GM12891 (cell line): Measurements from ENCODE around the gene SLK. TPM values are rescaled to one million over a fixed set of nuclear protein-coding genes. Genes with fewer than 3 reads are reported as not detected.

Experiments
- DNase-seq: peaks from one replicate; pipeline ENCODE4 v3.0.0; 2011; ENCODE audit warnings: low spot score; ENCODE audit not compliant: insufficient read length
- FAIRE-seq: peaks from 2 replicates; lab custom pipeline; 2011; peaks lifted over from hg19 to GRCh38; lab: Jason Lieb, UNC
- PAX5 ChIP-seq: IDR thresholded peaks from 2 replicates; pipeline ENCODE4 v1.6.1; 2011; ENCODE audit warnings: low read length, moderate library complexity, mild to moderate bottlenecking; ENCODE audit not compliant: insufficient read depth, severe bottlenecking
- POLR2A ChIP-seq: IDR thresholded peaks from 2 replicates; pipeline ENCODE4 v1.6.1; 2011; ENCODE audit warnings: low read depth, low read length, control low read depth
- POLR2AphosphoS5 ChIP-seq: IDR thresholded peaks from 2 replicates; pipeline ENCODE4 v1.6.1; 2011; ENCODE audit warnings: low read depth, low read length, control low read depth
- POU2F2 ChIP-seq: IDR thresholded peaks from 2 replicates; pipeline ENCODE4 v1.6.1; 2011; ENCODE audit warnings: low read depth, mild to moderate bottlenecking, control low read depth, low read length, moderate library complexity
- SPI1 ChIP-seq: IDR thresholded peaks from 2 replicates; pipeline ENCODE4 v1.6.1; 2011; ENCODE audit warnings: low read depth, low read length, control low read depth
- TAF1 ChIP-seq: IDR thresholded peaks from 2 replicates; pipeline ENCODE4 v1.6.1; 2011; ENCODE audit warnings: low read depth, low read length, control low read depth
- polyA plus RNA-seq: library from polyadenylated mRNA; unstranded; fragments of >200 nt; gene quantifications from one replicate; pipeline ENCODE4 v1.2.1, GENCODE V29; 2012; ENCODE audit warnings: low read depth, missing spikeins, inconsistent platforms; ENCODE audit not compliant: missing spikeins

The SLK gene
- polyA plus RNA-seq = 6.1 TPM

- peak; percentile 73 for DNase-seq
- TF ChIP-seq POU2F2 = no peak
- TF ChIP-seq POLR2AphosphoS5 = peak; percentile 55
- no peak for TF ChIP-seq SPI1
- peak; percentile 67; the same call in 1 of the 2 replicates for TF ChIP-seq POLR2A
- TF ChIP-seq PAX5 = peak; percentile 96
- TF ChIP-seq TAF1 = no peak; the same call in 1 of the 2 replicates
- peak; percentile 99 for FAIRE-seq
Measured at GRCh38 chr10:103966671-103967447, at the start of gene SLK. SLK (plus strand) TSS chr10:103967140; CDS start chr10:103967746, 606 bp downstream.

GRCh38 chr10:103917302-103918052 is 49.5 kb upstream of the SLK start:
- TF ChIP-seq SPI1 (no peak), PAX5 (peak; percentile 8), POLR2AphosphoS5 (peak; percentile 13), POLR2A (no peak), TAF1 (no peak), POU2F2 (no peak)
- FAIRE-seq (peak; percentile 82), DNase-seq (no peak)

GRCh38 chr10:103918053-103918846 is 48.7 kb upstream of the SLK start, which contains the start of gene STN1:
STN1 (minus strand) TSS chr10:103918184; CDS start chr10:103917594, 590 bp downstream.
- FAIRE-seq (peak; percentile 94), DNase-seq (peak; percentile 89)
- no peak for TF ChIP-seq POU2F2
- TF ChIP-seq TAF1 = peak; percentile 34; the same call in 1 of the 2 replicates
- TF ChIP-seq POLR2AphosphoS5 = peak; percentile 81; the same call in 1 of the 2 replicates
- no peak for TF ChIP-seq SPI1
- peak; percentile 80 for TF ChIP-seq POLR2A

- DNase-seq (no peak), FAIRE-seq (no peak)
- TF ChIP-seq POU2F2 (no peak), POLR2A (no peak), POLR2AphosphoS5 (no peak), TAF1 (no peak), SPI1 (no peak), PAX5 (no peak)
Measured at GRCh38 chr10:103919648-103920025, 47.3 kb upstream of the SLK start.

GRCh38 chr10:103921248-103921647 is 45.7 kb upstream of the SLK start:
- no peak for TF ChIP-seq TAF1
- no peak for TF ChIP-seq POLR2AphosphoS5
- no peak for TF ChIP-seq POLR2A
- TF ChIP-seq SPI1 = no peak
- no peak for TF ChIP-seq PAX5
- no peak for TF ChIP-seq POU2F2
- FAIRE-seq = no peak
- no peak for DNase-seq

GRCh38 chr10:103921750-103922195 is 45.2 kb upstream of the SLK start:
- DNase-seq (peak; percentile 15), FAIRE-seq (peak; percentile 82)
- TF ChIP-seq POLR2A (no peak; the same call in 1 of the 2 replicates), TAF1 (0 out of 2 replicates have a peak, but pooled peaks have one; percentile 19), PAX5 (no peak), SPI1 (no peak), POU2F2 (peak; percentile 50; the same call in 1 of the 2 replicates)

- TF ChIP-seq POLR2A (no peak), POU2F2 (no peak), PAX5 (no peak), POLR2AphosphoS5 (no peak), SPI1 (no peak), TAF1 (no peak)
- FAIRE-seq (no peak), DNase-seq (no peak)
Measured at GRCh38 chr10:103922659-103923058, 44.3 kb upstream of the SLK start.

- DNase-seq (no peak), FAIRE-seq (no peak)
- TF ChIP-seq SPI1 = no peak
- TF ChIP-seq POLR2AphosphoS5 = no peak
- TF ChIP-seq POLR2A = no peak
- TF ChIP-seq PAX5 = no peak
- no peak for TF ChIP-seq POU2F2
- TF ChIP-seq TAF1 = no peak
Measured at GRCh38 chr10:103923502-103923901, 43.4 kb upstream of the SLK start.

GRCh38 chr10:103925591-103925990 is 41.3 kb upstream of the SLK start:
- TF ChIP-seq POU2F2 (no peak), POLR2AphosphoS5 (no peak), TAF1 (no peak), SPI1 (no peak), PAX5 (no peak), POLR2A (no peak)
- FAIRE-seq = no peak
- DNase-seq = no peak
